GM23338 (cell line): Measurements from ENCODE around the gene MRPS34. TPM values are rescaled to one million over a fixed set of nuclear protein-coding genes. Genes with fewer than 3 reads are reported as not detected.

Source experiments
- ATAC-seq: fragments of 200-7000 bp; cut with Tn5 transposase; 3 replicates; pipeline ENCODE4 v1.9.1; 2020
- DNase-seq: peaks from one replicate; pipeline ENCODE4 v3.0.0-alpha.2; 2015; ENCODE audit warnings: low spot score
- H2AFZ ChIP-seq: fragments of 200-600 bp; sonication (generic); 2 replicates; pipeline ENCODE4 v1.8.0; 2016; ENCODE audit warnings: antibody characterized with exemption, mild to moderate bottlenecking, moderate library complexity
- H3F3A ChIP-seq: fragments of 200-600 bp; sonication (generic); replicated peaks from 2 replicates; pipeline ENCODE4 v1.8.0; 2017; ENCODE audit warnings: antibody characterized with exemption, mixed run types, low read depth
- H3K27ac ChIP-seq: fragments of 200-600 bp; sonication (generic); 2 replicates; pipeline ENCODE4 v1.6.1; 2016; ENCODE audit warnings: low read depth
- H3K27me3 ChIP-seq: fragments of 200-600 bp; sonication (generic); 2 replicates; pipeline ENCODE4 v1.8.0; 2016; ENCODE audit warnings: mild to moderate bottlenecking, mixed run types, moderate library complexity; ENCODE audit not compliant: insufficient read depth
- H3K36me3 ChIP-seq: fragments of 200-600 bp; sonication (generic); 2 replicates; pipeline ENCODE4 v1.8.0; 2016; ENCODE audit warnings: mild to moderate bottlenecking; ENCODE audit not compliant: insufficient read depth
- H3K4me1 ChIP-seq: fragments of 200-600 bp; sonication (generic); 2 replicates; pipeline ENCODE4 v1.8.0; 2016; ENCODE audit warnings: mild to moderate bottlenecking, moderate library complexity; ENCODE audit not compliant: insufficient read depth
- H3K4me2 ChIP-seq: fragments of 200-600 bp; sonication (generic); 2 replicates; pipeline ENCODE4 v1.7.1; 2017; ENCODE audit warnings: mixed run types
- H3K4me3 ChIP-seq: fragments of 200-600 bp; sonication (generic); 2 replicates; pipeline ENCODE4 v1.6.1; 2016; ENCODE audit warnings: mixed run types
- H3K79me2 ChIP-seq: fragments of 200-600 bp; sonication (generic); replicated peaks from 2 replicates; pipeline ENCODE4 v1.8.0; 2017; ENCODE audit warnings: mild to moderate bottlenecking; ENCODE audit not compliant: insufficient read depth
- H3K9me2 ChIP-seq: fragments of 200-600 bp; sonication (generic); 2 replicates; pipeline ENCODE4 v1.8.0; 2017; ENCODE audit not compliant: insufficient read depth
- H4K20me1 ChIP-seq: fragments of 200-600 bp; sonication (generic); replicated peaks from 2 replicates; pipeline ENCODE4 v1.8.0; 2017; ENCODE audit warnings: mild to moderate bottlenecking; ENCODE audit not compliant: insufficient read depth
- H3K27ac Mint-ChIP-seq: 2 replicates; pipeline ENCODE4 v1.8.0; 2020; ENCODE audit warnings: inconsistent platforms, mild to moderate bottlenecking, moderate library complexity, mixed read lengths
- H3K27me3 Mint-ChIP-seq: 3 replicates; pipeline ENCODE4 v1.8.0; 2022; ENCODE audit warnings: low read depth, mild to moderate bottlenecking, moderate library complexity, mixed read lengths, inconsistent platforms; ENCODE audit not compliant: insufficient read depth, poor library complexity
- H3K36me3 Mint-ChIP-seq: 3 replicates; pipeline ENCODE4 v1.8.0; 2021; ENCODE audit warnings: low read depth, mild to moderate bottlenecking, inconsistent platforms, moderate library complexity, mixed read lengths
- H3K4me1 Mint-ChIP-seq: 3 replicates; pipeline ENCODE4 v1.8.0; 2020; ENCODE audit warnings: mild to moderate bottlenecking, inconsistent platforms, mixed read lengths
- H3K4me3 Mint-ChIP-seq: 3 replicates; pipeline ENCODE4 v1.8.0; 2021; ENCODE audit warnings: moderate library complexity, mild to moderate bottlenecking, inconsistent platforms, mixed read lengths
- H3K9me3 Mint-ChIP-seq: 3 replicates; pipeline ENCODE4 v1.8.0; 2020; ENCODE audit warnings: moderate library complexity, mild to moderate bottlenecking, inconsistent platforms, mixed read lengths
- CREB1 ChIP-seq: fragments of 250-450 bp; sonication (Bioruptor Pico); IDR thresholded peaks from 2 replicates; pipeline ENCODE4 v1.5.0; 2020; ENCODE audit warnings: low read depth, mild to moderate bottlenecking, moderate library complexity
- POLR2AphosphoS5 ChIP-seq: IDR thresholded peaks from 2 replicates; pipeline ENCODE4 v1.6.1; 2016; ENCODE audit warnings: antibody characterized with exemption, low read depth
- STAT1 ChIP-seq: IDR thresholded peaks from one replicate; pipeline ENCODE4 v1.6.1; 2016; ENCODE audit warnings: antibody characterized with exemption; ENCODE audit not compliant: unreplicated experiment
- ZNF331 ChIP-seq: fragments of 250-450 bp; sonication (Bioruptor Pico); IDR thresholded peaks from 2 replicates; pipeline ENCODE4 v1.5.0; 2020; ENCODE audit warnings: low read depth, mild to moderate bottlenecking, moderate library complexity
- polyA plus RNA-seq: library from polyadenylated mRNA; unstranded; fragments of >200 nt; fragmentation: Nextera tagmentation; extraction: Ambion mirVana; gene quantifications from 2 replicates; pipeline ENCODE4 v1.2.1, GENCODE V29; 2016
- total RNA-seq: library from RNA; depleted of rRNA; stranded (reverse); fragments of >200 nt; shearing (Covaris generic); gene quantifications from 2 replicates; pipeline ENCODE4 v1.2.3, GENCODE V29; 2014
- TF ChIP-seq, protein P1 (sequence below): IDR thresholded peaks from one replicate; pipeline ENCODE4 v1.6.1; 2018; ENCODE audit warnings: antibody characterized with exemption; ENCODE audit not compliant: unreplicated experiment
- TF ChIP-seq, protein P2 (sequence below), 2 experiments: fragments of 200-600 bp in 1 of 2; sonication (generic) in 1 of 2; conservative IDR thresholded peaks; 2 replicates each; pipeline versions ENCODE4 v1.5.1 to v1.6.1; 2016 to 2017; ENCODE audit warnings: antibody characterized with exemption in 2 of 2, low read depth in 2 of 2, mild to moderate bottlenecking in 2 of 2, moderate library complexity in 1 of 2
- TF ChIP-seq, protein P3 (sequence below): IDR thresholded peaks from 2 replicates; pipeline ENCODE4 v1.6.1; 2016; ENCODE audit warnings: antibody characterized with exemption

Gene MRPS34
- total and polyA plus RNA-seq, 2 experiments from 2014 or later, result 248 to 391 TPM

DNA sequence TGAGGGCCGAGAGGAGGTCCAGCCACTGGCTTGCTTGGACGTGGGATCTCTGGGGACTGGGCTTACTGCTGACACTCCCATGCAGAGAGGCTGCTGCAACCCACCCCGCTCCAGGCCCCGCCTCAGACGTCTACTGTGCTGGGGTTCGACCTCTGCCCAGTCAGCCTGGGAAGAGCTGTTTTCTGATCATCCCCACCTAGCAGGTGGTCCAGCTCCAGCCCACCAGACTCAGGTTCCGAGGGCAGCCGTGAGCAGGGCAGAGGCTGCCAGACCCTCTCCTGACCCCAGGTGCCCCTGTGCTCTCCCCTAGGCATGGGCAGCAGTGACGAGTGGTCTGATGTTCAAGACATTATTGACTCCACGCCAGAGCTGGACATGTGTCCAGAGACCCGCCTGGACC is 25.0 kb downstream of the MRPS34 start (continued):
- TF ChIP-seq, protein P1, sequence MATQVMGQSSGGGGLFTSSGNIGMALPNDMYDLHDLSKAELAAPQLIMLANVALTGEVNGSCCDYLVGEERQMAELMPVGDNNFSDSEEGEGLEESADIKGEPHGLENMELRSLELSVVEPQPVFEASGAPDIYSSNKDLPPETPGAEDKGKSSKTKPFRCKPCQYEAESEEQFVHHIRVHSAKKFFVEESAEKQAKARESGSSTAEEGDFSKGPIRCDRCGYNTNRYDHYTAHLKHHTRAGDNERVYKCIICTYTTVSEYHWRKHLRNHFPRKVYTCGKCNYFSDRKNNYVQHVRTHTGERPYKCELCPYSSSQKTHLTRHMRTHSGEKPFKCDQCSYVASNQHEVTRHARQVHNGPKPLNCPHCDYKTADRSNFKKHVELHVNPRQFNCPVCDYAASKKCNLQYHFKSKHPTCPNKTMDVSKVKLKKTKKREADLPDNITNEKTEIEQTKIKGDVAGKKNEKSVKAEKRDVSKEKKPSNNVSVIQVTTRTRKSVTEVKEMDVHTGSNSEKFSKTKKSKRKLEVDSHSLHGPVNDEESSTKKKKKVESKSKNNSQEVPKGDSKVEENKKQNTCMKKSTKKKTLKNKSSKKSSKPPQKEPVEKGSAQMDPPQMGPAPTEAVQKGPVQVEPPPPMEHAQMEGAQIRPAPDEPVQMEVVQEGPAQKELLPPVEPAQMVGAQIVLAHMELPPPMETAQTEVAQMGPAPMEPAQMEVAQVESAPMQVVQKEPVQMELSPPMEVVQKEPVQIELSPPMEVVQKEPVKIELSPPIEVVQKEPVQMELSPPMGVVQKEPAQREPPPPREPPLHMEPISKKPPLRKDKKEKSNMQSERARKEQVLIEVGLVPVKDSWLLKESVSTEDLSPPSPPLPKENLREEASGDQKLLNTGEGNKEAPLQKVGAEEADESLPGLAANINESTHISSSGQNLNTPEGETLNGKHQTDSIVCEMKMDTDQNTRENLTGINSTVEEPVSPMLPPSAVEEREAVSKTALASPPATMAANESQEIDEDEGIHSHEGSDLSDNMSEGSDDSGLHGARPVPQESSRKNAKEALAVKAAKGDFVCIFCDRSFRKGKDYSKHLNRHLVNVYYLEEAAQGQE, result no peak

DNA sequence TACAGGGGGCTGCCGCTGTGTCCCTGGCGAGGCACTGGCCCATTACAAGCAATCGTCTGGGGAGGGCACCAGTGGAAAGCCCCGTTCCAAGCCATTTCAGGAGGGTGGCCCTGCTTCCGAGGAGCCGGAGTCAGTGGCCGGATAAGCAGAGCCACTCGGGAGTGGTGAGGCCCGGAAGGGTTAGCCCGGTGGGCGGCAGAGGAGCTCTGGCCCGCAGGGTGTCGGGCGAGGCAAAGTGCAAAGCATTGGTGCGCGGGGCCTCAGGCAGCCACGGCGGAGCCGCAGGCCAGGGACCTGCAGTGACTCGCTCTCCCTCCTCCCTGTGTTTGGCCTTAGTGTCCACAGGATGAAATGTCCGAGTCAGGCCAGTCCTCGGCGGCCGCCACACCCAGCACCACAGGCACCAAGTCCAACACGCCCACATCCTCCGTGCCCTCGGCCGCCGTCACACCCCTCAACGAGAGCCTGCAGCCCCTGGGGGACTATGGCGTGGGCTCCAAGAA is 26.2 kb downstream of the MRPS34 start:
- Mint-ChIP-seq H3K36me3 (peaks cover 17% of the 10 kb centered on the region), H3K4me3 (no peak overlapping the region), H3K4me1 (no peaks in the 10 kb centered on the region), H3K9me3 (no peaks in the 10 kb centered on the region; the same call in 2 of the 3 replicates), H3K27me3 (peaks cover 10% of the 10 kb centered on the region), H3K27ac (no peak overlapping the region)
- no peaks in the 10 kb centered on the region for H3F3A ChIP-seq
- TF ChIP-seq, protein P2, sequence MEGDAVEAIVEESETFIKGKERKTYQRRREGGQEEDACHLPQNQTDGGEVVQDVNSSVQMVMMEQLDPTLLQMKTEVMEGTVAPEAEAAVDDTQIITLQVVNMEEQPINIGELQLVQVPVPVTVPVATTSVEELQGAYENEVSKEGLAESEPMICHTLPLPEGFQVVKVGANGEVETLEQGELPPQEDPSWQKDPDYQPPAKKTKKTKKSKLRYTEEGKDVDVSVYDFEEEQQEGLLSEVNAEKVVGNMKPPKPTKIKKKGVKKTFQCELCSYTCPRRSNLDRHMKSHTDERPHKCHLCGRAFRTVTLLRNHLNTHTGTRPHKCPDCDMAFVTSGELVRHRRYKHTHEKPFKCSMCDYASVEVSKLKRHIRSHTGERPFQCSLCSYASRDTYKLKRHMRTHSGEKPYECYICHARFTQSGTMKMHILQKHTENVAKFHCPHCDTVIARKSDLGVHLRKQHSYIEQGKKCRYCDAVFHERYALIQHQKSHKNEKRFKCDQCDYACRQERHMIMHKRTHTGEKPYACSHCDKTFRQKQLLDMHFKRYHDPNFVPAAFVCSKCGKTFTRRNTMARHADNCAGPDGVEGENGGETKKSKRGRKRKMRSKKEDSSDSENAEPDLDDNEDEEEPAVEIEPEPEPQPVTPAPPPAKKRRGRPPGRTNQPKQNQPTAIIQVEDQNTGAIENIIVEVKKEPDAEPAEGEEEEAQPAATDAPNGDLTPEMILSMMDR (conservative IDR thresholded peaks at IDR 0.05; ENCODE audit: low read depth in 2 of 2), result no peak
- TF ChIP-seq ZNF331 (CRISPR knock-in tag) (no peak), POLR2AphosphoS5 (no peak), CREB1 (CRISPR knock-in tag) (no peak), STAT1 (no peak)
- H3K4me1 ChIP-seq, result no peaks in the 10 kb centered on the region
- no peaks in the 10 kb centered on the region for H3K9me2 ChIP-seq
- DNase-seq, result no peak
- no peak overlapping the region for H3K4me3 ChIP-seq
- H3K4me2 ChIP-seq, result no peak overlapping the region
- H2AFZ ChIP-seq, result no peak overlapping the region
- H4K20me1 ChIP-seq, result no peaks in the 10 kb centered on the region
- no peaks in the 10 kb centered on the region; the same call in 1 of the 2 replicates for H3K36me3 ChIP-seq
- H3K79me2 ChIP-seq, result no peaks in the 10 kb centered on the region
- no peak for ATAC-seq
- no peaks in the 10 kb centered on the region for H3K27me3 ChIP-seq
- no peak overlapping the region for H3K27ac ChIP-seq

DNA sequence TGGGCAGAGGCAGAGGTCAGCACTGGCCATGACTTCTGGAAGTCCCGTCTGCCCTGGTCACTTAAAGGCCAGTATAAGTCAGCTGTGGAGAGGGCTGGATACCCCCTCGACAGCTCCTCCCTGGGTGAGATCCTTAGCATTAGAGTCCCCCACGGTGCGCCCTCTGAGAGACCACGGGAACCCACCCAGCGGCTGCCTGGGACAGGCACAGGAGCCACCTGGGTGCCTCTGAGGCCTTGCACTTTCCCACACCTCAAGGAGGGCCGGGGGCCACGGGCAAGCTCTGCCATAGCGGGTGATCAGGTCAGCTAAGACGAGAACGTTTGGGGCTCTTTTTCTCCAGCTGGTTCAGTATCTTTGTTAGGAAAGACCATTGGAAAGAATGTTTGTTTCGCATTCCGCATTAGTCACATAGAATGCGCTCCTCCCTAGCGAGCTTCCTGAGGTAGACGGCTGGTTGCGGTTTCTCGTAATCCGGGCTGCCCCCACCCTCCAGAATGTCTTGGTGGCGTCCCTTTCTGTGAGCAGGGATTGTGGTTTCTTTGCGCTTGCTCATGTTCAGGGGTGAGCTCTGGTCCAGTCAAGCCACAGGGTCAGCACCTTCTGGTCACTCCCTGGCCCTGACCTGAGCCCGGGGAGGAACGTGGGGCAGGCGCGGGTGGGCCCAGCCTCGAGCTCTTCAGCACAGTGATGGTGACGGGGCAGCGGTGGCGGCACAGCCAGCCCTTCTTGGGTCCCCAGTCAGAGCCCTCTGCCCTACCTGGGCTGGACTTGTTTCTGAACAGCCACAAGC is 26.8 kb downstream of the MRPS34 start:
- ATAC-seq (no peak), DNase-seq (peak; percentile 31)
- H3K4me2 ChIP-seq, result no peak overlapping the region
- Mint-ChIP-seq H3K4me3 (no peak overlapping the region), H3K4me1 (no peaks in the 10 kb centered on the region), H3K27ac (no peak overlapping the region), H3K9me3 (peaks cover 3% of the 10 kb centered on the region; the same call in 2 of the 3 replicates), H3K27me3 (peaks cover 10% of the 10 kb centered on the region), H3K36me3 (peaks cover 16% of the 10 kb centered on the region)
- H3K4me1 ChIP-seq, result no peaks in the 10 kb centered on the region
- no peak overlapping the region for H3K27ac ChIP-seq
- no peak overlapping the region for H2AFZ ChIP-seq
- H3K27me3 ChIP-seq, result no peaks in the 10 kb centered on the region
- no peaks in the 10 kb centered on the region for H3K79me2 ChIP-seq
- H3K4me3 ChIP-seq, result no peak overlapping the region
- H4K20me1 ChIP-seq, result no peaks in the 10 kb centered on the region
- no peaks in the 10 kb centered on the region for H3F3A ChIP-seq
- no peaks in the 10 kb centered on the region for H3K9me2 ChIP-seq
- H3K36me3 ChIP-seq, result no peaks in the 10 kb centered on the region; the same call in 1 of the 2 replicates
- TF ChIP-seq POLR2AphosphoS5 (no peak), CREB1 (CRISPR knock-in tag) (no peak)
- TF ChIP-seq, protein P2 (conservative IDR thresholded peaks at IDR 0.05; ENCODE audit: low read depth in 2 of 2), result no peak
- TF ChIP-seq, protein P3, sequence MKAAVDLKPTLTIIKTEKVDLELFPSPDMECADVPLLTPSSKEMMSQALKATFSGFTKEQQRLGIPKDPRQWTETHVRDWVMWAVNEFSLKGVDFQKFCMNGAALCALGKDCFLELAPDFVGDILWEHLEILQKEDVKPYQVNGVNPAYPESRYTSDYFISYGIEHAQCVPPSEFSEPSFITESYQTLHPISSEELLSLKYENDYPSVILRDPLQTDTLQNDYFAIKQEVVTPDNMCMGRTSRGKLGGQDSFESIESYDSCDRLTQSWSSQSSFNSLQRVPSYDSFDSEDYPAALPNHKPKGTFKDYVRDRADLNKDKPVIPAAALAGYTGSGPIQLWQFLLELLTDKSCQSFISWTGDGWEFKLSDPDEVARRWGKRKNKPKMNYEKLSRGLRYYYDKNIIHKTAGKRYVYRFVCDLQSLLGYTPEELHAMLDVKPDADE, result no peak
